Activated CD8-positive, alpha-beta memory T cell treated with anti-CD3 and anti-CD28 coated beads, Interleukin-2, amount 50 U/mL, for 24 hours (primary cell): Measurements from ENCODE around the gene ERICH6.

Experiments used
- DNase-seq: peaks from one replicate; pipeline ENCODE4 v3.0.0-alpha.2; 2020; ENCODE audit errors: extremely low read depth

Gene ERICH6

GRCh38 chr3:150703756-150704344 is at the start of gene ERICH6:
ERICH6 (minus strand) TSS chr3:150703920; CDS start chr3:150703898, 22 bp downstream.
- peak; percentile 63 for DNase-seq

DNA sequence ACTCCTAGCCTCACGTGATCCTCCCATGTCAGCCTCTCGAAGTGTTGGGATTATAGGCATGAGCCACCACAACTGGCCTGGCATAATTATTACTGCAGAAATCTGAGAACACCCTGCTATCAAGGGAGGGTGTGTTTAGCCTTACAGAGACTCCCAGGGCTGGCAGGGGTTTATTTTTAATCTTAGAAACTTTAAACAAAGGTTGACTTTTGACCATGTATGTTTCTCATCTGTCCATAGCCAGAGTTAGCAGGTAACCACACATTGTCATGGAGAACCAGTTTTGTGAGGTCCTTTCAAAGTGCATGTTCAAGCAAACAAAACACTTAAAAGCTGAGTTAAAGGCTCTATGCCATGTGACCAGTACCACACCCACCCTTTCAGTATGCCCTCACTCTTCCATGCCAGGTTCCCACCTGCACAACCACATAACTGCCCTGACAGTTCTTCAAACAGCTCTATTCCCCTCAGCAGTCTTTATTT is 48.1 kb upstream of the ERICH6 start:
- no peak for DNase-seq

GRCh38 chr3:150749255-150749654 is 45.5 kb upstream of the ERICH6 start:
- no peak for DNase-seq

GRCh38 chr3:150748684-150749047 is 44.9 kb upstream of the ERICH6 start:
- no peak for DNase-seq

- DNase-seq = no peak
Observed at GRCh38 chr3:150747886-150748683, 44.4 kb upstream of the ERICH6 start.

GRCh38 chr3:150746791-150747590 is 43.3 kb upstream of the ERICH6 start:
- no peak for DNase-seq

GRCh38 chr3:150745832-150746231 is 42.1 kb upstream of the ERICH6 start:
- no peak for DNase-seq

GRCh38 chr3:150744919-150745211 is 41.1 kb upstream of the ERICH6 start:
- DNase-seq = no peak

GRCh38 chr3:150744041-150744918 is 40.6 kb upstream of the ERICH6 start:
- no peak for DNase-seq

- no peak for DNase-seq
Observed at GRCh38 chr3:150743508-150743907, 39.8 kb upstream of the ERICH6 start.

DNA sequence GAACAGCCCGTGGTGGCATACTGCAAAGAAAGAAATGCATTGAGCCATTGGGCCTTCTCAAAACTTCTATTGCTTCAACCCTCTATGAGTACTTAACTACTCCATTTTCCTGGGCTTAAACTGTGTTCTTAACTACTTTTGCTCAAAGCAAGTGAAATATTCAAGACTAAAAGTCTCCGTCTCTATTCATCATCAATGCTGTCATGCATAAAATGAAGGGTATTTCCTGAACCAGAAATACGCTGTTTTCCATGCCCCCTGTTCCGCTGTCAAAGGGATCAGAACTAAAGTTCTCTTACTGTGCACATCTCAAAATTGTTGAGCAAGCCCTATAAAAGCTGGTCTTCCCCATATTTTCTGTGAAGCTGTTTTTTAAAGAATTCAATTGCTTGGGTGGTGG is 39.0 kb upstream of the ERICH6 start:
- no peak for DNase-seq

- DNase-seq = no peak
Observed at GRCh38 chr3:150742141-150742523, 38.4 kb upstream of the ERICH6 start.

DNA sequence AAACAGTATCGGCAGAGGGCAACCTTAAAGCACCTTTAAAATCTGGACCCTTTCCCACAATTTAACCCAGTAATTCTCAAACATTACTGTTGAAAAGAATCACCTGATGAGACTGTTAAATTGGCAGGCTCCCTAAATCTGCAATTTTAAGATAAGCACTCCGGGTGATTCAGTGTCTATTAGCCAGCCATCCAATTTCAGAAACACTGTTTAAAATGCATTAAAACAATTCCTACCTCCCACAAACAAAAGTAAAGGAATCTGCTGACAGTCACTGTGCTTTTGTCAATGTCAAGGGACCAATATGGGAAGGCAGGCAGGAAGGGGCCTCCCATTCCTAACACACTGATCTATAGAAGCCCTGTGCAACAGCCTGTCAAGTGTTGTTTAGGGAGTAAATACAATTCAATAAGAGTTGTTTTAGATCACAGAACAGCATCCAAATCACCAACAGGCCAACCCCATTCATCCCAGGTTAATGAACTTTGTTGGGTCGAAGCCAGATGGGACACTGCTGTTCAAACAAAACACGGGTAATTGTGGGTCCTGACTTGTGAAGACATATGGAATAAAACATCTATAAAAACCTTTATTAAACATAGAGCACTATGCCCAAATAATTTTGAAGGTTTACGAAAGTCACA is 37.9 kb upstream of the ERICH6 start:
- no peak for DNase-seq

DNA sequence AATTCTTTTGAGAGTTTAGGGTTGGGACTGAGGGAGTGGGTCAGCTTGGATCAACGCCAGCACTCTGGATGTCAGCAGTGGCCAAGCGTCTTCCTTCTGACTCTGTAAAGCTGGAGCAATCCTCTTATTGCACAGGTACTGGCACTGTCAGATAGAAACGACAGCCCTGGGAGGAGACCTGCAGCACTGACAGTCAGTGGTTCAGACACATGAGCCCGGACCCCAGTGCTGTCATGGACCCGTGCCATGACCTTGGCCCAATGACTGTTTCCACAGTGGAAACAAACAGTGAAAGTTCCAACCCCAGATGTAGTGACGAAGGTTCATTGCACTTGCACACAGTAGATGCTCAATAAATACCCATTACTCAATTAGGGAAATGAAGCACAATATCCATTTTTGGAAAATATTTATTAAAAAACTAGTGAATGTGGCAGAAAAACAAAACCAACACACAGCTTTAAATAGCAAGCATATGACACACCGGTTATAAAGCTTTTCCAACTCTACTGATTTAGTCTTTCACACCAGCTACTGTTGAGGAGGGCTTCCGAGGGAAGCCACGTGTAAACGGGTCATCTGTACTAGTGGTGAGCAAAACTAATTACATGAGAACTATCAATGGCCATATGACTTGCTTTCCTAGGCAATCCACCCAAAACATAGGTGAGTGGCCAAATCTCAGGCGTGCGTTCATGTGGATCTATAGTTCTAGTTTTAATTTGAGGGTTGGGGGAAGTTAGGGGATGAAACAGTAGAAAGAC is 37.2 kb upstream of the ERICH6 start:
- no peak for DNase-seq

DNA sequence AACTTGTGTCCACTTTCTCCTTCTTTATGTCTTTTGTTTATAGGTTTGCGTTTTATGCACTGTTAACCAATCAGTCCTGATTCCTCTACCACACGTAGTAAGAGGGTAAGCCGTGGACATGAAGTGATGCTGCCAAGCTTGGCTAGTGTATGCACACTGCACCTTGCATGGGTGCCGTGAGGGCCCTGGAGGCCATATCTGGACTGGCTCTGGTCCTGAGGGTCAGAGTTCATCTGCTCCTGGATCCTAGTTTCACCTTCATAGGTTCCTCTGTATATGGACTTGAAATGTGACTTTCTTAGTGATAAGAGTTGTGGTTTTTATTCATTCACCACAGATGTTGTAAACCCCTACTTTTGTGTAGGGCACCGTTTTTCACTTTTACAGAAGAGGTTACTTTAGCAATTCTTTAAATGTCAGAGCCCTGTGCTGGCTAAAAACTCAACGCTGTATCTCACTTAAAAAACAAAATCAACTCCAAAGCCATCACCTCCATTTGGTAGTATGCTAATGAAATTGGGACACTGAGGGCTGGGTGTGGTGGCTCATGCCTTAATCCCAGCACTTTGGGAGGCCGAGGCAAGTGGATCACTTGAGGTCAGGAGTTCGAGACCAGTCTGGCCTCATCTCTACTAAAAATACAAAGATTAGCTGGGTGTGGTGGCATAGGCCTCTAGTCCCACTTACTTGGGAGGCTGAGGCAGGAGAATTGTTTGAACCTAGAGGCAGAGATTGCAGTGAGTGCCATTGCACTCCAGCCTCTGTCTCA is 36.3 kb upstream of the ERICH6 start:
- DNase-seq = no peak

GRCh38 chr3:150739200-150739863 is 35.6 kb upstream of the ERICH6 start:
- no peak for DNase-seq

DNA sequence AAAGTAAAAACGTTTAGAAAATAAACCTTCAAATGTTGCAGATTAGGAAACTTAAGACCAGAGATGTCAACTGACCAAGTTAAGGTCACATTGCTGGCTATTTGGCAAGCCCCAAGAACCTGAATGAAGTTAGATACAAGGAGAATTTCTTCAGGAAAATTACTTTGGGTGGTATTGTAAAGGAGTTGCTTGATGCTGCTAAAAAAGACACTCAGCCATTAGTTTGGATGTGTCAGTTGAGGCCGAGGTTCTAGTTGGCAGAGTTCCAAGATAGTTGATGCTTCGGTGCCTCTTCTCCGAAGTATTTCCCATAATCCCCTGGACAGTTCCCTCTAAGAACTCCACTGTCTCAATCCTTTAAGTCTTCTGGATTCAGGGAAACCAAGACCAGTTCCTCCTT is 35.0 kb upstream of the ERICH6 start:
- DNase-seq = no peak

DNA sequence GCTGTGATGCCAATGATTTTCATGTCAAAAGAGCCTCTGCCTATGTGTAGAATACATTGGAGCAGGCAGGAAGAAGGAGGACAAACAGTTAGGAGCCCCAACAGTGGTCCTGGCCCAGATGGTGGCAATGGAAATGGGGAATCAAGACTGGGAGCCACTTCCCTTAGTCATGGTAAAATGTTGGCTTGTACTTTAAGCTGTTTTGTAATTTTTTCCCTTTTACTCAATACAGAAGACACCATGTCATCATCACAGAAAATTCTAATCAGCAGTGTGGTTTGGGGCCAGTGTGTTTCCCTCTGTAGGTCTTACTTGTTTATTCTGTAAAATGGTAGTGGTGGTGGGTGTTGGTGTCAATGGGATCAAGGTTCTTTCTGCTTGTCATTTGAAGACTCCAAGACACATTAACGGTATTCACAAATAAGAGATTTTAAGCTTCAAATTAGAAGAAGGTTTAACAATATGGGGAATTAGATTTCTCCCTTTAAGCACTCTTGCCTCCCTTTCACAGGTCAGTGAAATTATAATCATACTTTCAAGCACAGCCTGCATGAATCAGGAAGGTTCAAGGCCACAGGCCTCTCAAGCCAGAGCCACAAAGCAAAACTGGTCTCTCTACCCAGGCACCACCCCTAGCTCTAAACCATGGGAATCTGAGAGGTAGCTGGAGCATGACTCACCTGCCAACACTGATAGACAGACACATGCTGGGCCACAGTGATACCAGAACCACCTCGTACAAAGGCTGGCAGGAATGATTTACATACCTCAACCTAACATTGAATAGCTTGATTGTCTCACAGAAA is 34.4 kb upstream of the ERICH6 start:
- no peak for DNase-seq
